ENCODE measurements around the gene APOBEC4. TPM values are rescaled to one million over a fixed set of nuclear protein-coding genes. Genes with fewer than 3 reads are reported as not detected.

The APOBEC4 gene
- total and polyA plus RNA-seq, 2 of the 13 experiments (the other 11 are each of a cell fraction or from before 2014, with no cell fraction given): not detected

- TF ChIP-seq AFF4 (CRISPR knock-in tag; IDR thresholded peaks at IDR 0.05) (no peak), ZNF790 (CRISPR knock-in tag; IDR thresholded peaks at IDR 0.05; ENCODE audit: borderline replicate concordance) (no peak), TGIF2 (CRISPR knock-in tag; IDR thresholded peaks at IDR 0.05) (no peak), ZNF121 (CRISPR knock-in tag; IDR thresholded peaks at IDR 0.05) (no peak), ATF6 (CRISPR knock-in tag; conservative IDR thresholded peaks at IDR 0.05) (no peak), ZBTB20 (CRISPR knock-in tag; IDR thresholded peaks at IDR 0.05; ENCODE audit: borderline replicate concordance, low read depth) (no peak), ARNT (IDR thresholded peaks at IDR 0.05) (no peak)
- TF ChIP-seq, protein P1, sequence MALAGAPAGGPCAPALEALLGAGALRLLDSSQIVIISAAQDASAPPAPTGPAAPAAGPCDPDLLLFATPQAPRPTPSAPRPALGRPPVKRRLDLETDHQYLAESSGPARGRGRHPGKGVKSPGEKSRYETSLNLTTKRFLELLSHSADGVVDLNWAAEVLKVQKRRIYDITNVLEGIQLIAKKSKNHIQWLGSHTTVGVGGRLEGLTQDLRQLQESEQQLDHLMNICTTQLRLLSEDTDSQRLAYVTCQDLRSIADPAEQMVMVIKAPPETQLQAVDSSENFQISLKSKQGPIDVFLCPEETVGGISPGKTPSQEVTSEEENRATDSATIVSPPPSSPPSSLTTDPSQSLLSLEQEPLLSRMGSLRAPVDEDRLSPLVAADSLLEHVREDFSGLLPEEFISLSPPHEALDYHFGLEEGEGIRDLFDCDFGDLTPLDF (CRISPR knock-in tag; IDR thresholded peaks at IDR 0.05): no peak
- TF ChIP-seq, protein P2, sequence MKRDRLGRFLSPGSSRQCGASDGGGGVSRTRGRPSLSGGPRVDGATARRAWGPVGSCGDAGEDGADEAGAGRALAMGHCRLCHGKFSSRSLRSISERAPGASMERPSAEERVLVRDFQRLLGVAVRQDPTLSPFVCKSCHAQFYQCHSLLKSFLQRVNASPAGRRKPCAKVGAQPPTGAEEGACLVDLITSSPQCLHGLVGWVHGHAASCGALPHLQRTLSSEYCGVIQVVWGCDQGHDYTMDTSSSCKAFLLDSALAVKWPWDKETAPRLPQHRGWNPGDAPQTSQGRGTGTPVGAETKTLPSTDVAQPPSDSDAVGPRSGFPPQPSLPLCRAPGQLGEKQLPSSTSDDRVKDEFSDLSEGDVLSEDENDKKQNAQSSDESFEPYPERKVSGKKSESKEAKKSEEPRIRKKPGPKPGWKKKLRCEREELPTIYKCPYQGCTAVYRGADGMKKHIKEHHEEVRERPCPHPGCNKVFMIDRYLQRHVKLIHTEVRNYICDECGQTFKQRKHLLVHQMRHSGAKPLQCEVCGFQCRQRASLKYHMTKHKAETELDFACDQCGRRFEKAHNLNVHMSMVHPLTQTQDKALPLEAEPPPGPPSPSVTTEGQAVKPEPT (CRISPR knock-in tag; IDR thresholded peaks at IDR 0.05; ENCODE audit: low read depth): no peak
These were observed 312 bp upstream of the APOBEC4 start (continued) for GRCh38 chr1:183653462-183653794.
